ENCODE data around the gene RGL2. TPM values are rescaled to one million over a fixed set of nuclear protein-coding genes. Genes with fewer than 3 reads are reported as not detected.

RGL2 gene
- total and polyA plus RNA-seq, 2 of the 13 experiments (the other 11 are each of a cell fraction or from before 2014, with no cell fraction given), result 22.9 to 47.4 TPM

DNA sequence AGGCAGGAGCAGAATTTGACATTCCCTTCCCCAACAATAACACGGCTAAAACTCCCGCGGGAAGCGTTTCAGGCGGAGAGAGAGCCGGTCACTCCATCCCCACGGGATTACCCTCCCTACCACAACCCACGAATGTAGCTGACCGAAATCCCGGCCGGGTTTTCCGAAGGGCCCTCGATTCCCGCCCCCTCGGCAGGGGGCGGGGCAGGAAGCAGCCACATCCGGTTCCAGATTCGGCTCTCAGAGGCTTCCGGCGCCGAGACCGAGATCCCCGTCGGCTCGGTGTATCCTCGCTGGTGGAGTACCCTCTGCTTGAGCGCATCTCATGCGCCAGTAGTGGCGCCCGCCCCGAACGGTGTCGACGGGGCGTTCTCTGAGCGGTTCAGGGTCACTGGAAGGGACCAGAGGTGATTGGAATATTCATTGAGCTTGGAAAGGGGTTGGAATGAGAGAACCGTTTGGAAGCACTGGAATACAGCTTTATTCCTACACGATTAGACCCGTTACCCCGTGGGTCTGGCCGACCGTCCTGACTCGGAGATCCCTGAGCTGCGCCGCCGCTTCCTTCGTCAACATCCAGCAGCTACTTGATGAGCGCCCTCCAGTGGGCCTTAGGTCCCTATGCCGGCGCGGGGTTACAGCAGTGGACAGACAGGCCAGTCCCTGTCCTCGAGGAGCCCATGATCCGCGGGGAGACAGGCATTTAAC is 649 bp upstream of the RGL2 start (continued):
- TF ChIP-seq ZNF607 (CRISPR knock-in tag; IDR thresholded peaks at IDR 0.05; ENCODE audit: borderline replicate concordance), result no peak; the same call in 1 of the 2 replicates
- TF ChIP-seq, protein P1, sequence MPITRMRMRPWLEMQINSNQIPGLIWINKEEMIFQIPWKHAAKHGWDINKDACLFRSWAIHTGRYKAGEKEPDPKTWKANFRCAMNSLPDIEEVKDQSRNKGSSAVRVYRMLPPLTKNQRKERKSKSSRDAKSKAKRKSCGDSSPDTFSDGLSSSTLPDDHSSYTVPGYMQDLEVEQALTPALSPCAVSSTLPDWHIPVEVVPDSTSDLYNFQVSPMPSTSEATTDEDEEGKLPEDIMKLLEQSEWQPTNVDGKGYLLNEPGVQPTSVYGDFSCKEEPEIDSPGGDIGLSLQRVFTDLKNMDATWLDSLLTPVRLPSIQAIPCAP (CRISPR knock-in tag; IDR thresholded peaks at IDR 0.05; ENCODE audit: low read depth), result no peak
- no peak for TF ChIP-seq NFE2L1 (CRISPR knock-in tag; IDR thresholded peaks at IDR 0.05; ENCODE audit: borderline replicate concordance)
- TF ChIP-seq JARID2 (CRISPR knock-in tag; IDR thresholded peaks at IDR 0.05; ENCODE audit: insufficient replicate concordance), result no peak
- TF ChIP-seq SNAI1 (CRISPR knock-in tag; IDR thresholded peaks at IDR 0.05; ENCODE audit: borderline replicate concordance), result peak; percentile 96; the same call in 1 of the 2 replicates
- no peak for TF ChIP-seq HNRNPK (IDR thresholded peaks at IDR 0.05; ENCODE audit: low read depth, low read length, poor library complexity, severe bottlenecking)
- peak; percentile 57; the same call in 1 of the 2 replicates for TF ChIP-seq ZFP37 (CRISPR knock-in tag; IDR thresholded peaks at IDR 0.05; ENCODE audit: borderline replicate concordance)
- peak; percentile 95 for TF ChIP-seq ZNF605 (CRISPR knock-in tag; IDR thresholded peaks at IDR 0.05)
- TF ChIP-seq, protein P2, sequence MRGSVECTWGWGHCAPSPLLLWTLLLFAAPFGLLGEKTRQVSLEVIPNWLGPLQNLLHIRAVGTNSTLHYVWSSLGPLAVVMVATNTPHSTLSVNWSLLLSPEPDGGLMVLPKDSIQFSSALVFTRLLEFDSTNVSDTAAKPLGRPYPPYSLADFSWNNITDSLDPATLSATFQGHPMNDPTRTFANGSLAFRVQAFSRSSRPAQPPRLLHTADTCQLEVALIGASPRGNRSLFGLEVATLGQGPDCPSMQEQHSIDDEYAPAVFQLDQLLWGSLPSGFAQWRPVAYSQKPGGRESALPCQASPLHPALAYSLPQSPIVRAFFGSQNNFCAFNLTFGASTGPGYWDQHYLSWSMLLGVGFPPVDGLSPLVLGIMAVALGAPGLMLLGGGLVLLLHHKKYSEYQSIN (CRISPR knock-in tag; IDR thresholded peaks at IDR 0.05; ENCODE audit: borderline replicate concordance), result 0 out of 2 replicates have a peak, but pooled peaks have one; percentile 3
- peak; percentile 87 for TF ChIP-seq RBFOX2 (IDR thresholded peaks at IDR 0.05; ENCODE audit: low read depth, low read length)
- peak; percentile 79 for TF ChIP-seq NR2C2 (CRISPR knock-in tag; IDR thresholded peaks at IDR 0.05; ENCODE audit: borderline replicate concordance)
- TF ChIP-seq, protein P3, sequence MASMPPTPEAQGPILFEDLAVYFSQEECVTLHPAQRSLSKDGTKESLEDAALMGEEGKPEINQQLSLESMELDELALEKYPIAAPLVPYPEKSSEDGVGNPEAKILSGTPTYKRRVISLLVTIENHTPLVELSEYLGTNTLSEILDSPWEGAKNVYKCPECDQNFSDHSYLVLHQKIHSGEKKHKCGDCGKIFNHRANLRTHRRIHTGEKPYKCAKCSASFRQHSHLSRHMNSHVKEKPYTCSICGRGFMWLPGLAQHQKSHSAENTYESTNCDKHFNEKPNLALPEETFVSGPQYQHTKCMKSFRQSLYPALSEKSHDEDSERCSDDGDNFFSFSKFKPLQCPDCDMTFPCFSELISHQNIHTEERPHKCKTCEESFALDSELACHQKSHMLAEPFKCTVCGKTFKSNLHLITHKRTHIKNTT (CRISPR knock-in tag; IDR thresholded peaks at IDR 0.05), result no peak
- 0 out of 2 replicates have a peak, but pooled peaks have one; percentile 18 for TF ChIP-seq TARDBP (CRISPR knock-in tag; IDR thresholded peaks at IDR 0.05)
- no peak for TF ChIP-seq CREB1 (IDR thresholded peaks at IDR 0.05)
- peak; percentile 81 for TF ChIP-seq CREB1 (CRISPR knock-in tag; IDR thresholded peaks at IDR 0.05)
- TF ChIP-seq HNRNPH1 (optimal IDR thresholded peaks at IDR 0.05; ENCODE audit: low read depth, low read length), result no peak
- no peak for TF ChIP-seq ATF1 (CRISPR knock-in tag; IDR thresholded peaks at IDR 0.05)
- TF ChIP-seq ZNF296 (CRISPR knock-in tag; conservative IDR thresholded peaks at IDR 0.05), result 0 out of 2 replicates have a peak, but pooled peaks have one; percentile 47
- peak; percentile 99 for TF ChIP-seq FIP1L1 (IDR thresholded peaks at IDR 0.05; ENCODE audit: borderline replicate concordance, insufficient read depth, low read depth, low read length)
- TF ChIP-seq, protein P4, sequence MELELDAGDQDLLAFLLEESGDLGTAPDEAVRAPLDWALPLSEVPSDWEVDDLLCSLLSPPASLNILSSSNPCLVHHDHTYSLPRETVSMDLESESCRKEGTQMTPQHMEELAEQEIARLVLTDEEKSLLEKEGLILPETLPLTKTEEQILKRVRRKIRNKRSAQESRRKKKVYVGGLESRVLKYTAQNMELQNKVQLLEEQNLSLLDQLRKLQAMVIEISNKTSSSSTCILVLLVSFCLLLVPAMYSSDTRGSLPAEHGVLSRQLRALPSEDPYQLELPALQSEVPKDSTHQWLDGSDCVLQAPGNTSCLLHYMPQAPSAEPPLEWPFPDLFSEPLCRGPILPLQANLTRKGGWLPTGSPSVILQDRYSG (CRISPR knock-in tag; IDR thresholded peaks at IDR 0.05), result 0 out of 2 replicates have a peak, but pooled peaks have one; percentile 61
- peak; percentile 99 for TF ChIP-seq KAT7 (CRISPR knock-in tag; IDR thresholded peaks at IDR 0.05; ENCODE audit: borderline replicate concordance)
- peak; percentile 74 for TF ChIP-seq PAF1 (CRISPR knock-in tag; IDR thresholded peaks at IDR 0.05)
- TF ChIP-seq CREM (IDR thresholded peaks at IDR 0.05), result 0 out of 2 replicates have a peak, but pooled peaks have one; percentile 62
- TF ChIP-seq CREM (CRISPR knock-in tag; IDR thresholded peaks at IDR 0.05), result no peak
- no peak for TF ChIP-seq DNMT3B (CRISPR knock-in tag; conservative IDR thresholded peaks at IDR 0.05)
- TF ChIP-seq KLF15 (CRISPR knock-in tag; IDR thresholded peaks at IDR 0.05; ENCODE audit: borderline replicate concordance), result peak; percentile 82; the same call in 1 of the 2 replicates
- peak; percentile 54; the same call in 1 of the 2 replicates for TF ChIP-seq RXRB (CRISPR knock-in tag; IDR thresholded peaks at IDR 0.05; ENCODE audit: borderline replicate concordance)

Measured in HepG2 (cell line).